Left ventricle myocardium inferior (tissue), 1 donor: ENCODE data around the gene BCR. TPM values are rescaled to one million over a fixed set of nuclear protein-coding genes. Genes with fewer than 3 reads are reported as not detected.

Experiments used
- DNase-seq: peaks from one replicate; pipeline ENCODE4 v3.0.0-alpha.2; 2020
- H3K27ac ChIP-seq: fragments of 200-600 bp; replicated peaks from 2 replicates; pipeline ENCODE4 v1.8.0; 2021
- H3K27me3 ChIP-seq: fragments of 200-600 bp; 2 replicates; pipeline ENCODE4 v1.8.0; 2021; ENCODE audit warnings: low read depth
- H3K36me3 ChIP-seq: fragments of 200-600 bp; 2 replicates; pipeline ENCODE4 v1.8.0; 2021
- H3K4me1 ChIP-seq: fragments of 200-600 bp; 2 replicates; pipeline ENCODE4 v1.8.0; 2021
- H3K4me3 ChIP-seq: fragments of 200-600 bp; 2 replicates; pipeline ENCODE4 v1.8.0; 2021; ENCODE audit warnings: mild to moderate bottlenecking, moderate library complexity
- H3K9me3 ChIP-seq: fragments of 200-600 bp; replicated peaks from 2 replicates; pipeline ENCODE4 v1.8.0; 2021
- CTCF ChIP-seq: fragments of 200-600 bp; IDR thresholded peaks from 2 replicates; pipeline ENCODE4 v1.8.0; 2021; ENCODE audit warnings: antibody characterized with exemption, mild to moderate bottlenecking, borderline replicate concordance
- intact Hi-C: fragments of 100-400 bp; cut with micrococcal nuclease; formaldehyde crosslinking; loops from one replicate; pipeline ENCODE4 v1.11.0; 2022
- total RNA-seq: library from RNA; stranded (reverse); fragmentation: NEBNext Ultra II Directional; extraction: Animal tissue kit (Norgen Biotek cat#: 25700); gene quantifications from one replicate; pipeline ENCODE4 v1.2.1, GENCODE V29; 2021
- donor health status: DM: no; HTN: yes; CAD: no; lungs with severe emphysema.

The BCR gene
- total RNA-seq, 1 donor from 2014 or later: 26.7 TPM

- H3K4me1 ChIP-seq: peaks cover 100% of the 10 kb centered on the region
- no peak for TF ChIP-seq CTCF
- H3K4me3 ChIP-seq: no peak overlapping the region
- DNase-seq: peak; percentile 15
- no peaks in the 10 kb centered on the region for H3K9me3 ChIP-seq
- intact Hi-C loops: no loop called here
- no peaks in the 10 kb centered on the region for H3K27me3 ChIP-seq
- peak overlapping the region; percentile 61 for H3K27ac ChIP-seq
- no peaks in the 10 kb centered on the region for H3K36me3 ChIP-seq
Measured at GRCh38 chr22:23220485-23221350, 40.4 kb downstream of the BCR start.

- H3K9me3 ChIP-seq: no peaks in the 10 kb centered on the region
- no peak for TF ChIP-seq CTCF
- H3K27me3 ChIP-seq: no peaks in the 10 kb centered on the region
- no peak overlapping the region for H3K4me3 ChIP-seq
- no peak overlapping the region for H3K27ac ChIP-seq
- intact Hi-C loops: no loop called here
- no peak for DNase-seq
- H3K36me3 ChIP-seq: no peaks in the 10 kb centered on the region
- H3K4me1 ChIP-seq: peaks cover 100% of the 10 kb centered on the region
Measured at GRCh38 chr22:23221351-23221804, 41.1 kb downstream of the BCR start.

GRCh38 chr22:23222033-23222792 lies 41.9 kb downstream of the BCR start:
- Histone ChIP-seq H3K4me1 (peaks cover 100% of the 10 kb centered on the region), H3K27ac (peak overlapping the region; percentile 78), H3K9me3 (no peaks in the 10 kb centered on the region), H3K4me3 (no peak overlapping the region), H3K27me3 (no peaks in the 10 kb centered on the region), H3K36me3 (no peaks in the 10 kb centered on the region)
- no peak for TF ChIP-seq CTCF
- no peak for DNase-seq
- intact Hi-C loops: no loop called here

DNA sequence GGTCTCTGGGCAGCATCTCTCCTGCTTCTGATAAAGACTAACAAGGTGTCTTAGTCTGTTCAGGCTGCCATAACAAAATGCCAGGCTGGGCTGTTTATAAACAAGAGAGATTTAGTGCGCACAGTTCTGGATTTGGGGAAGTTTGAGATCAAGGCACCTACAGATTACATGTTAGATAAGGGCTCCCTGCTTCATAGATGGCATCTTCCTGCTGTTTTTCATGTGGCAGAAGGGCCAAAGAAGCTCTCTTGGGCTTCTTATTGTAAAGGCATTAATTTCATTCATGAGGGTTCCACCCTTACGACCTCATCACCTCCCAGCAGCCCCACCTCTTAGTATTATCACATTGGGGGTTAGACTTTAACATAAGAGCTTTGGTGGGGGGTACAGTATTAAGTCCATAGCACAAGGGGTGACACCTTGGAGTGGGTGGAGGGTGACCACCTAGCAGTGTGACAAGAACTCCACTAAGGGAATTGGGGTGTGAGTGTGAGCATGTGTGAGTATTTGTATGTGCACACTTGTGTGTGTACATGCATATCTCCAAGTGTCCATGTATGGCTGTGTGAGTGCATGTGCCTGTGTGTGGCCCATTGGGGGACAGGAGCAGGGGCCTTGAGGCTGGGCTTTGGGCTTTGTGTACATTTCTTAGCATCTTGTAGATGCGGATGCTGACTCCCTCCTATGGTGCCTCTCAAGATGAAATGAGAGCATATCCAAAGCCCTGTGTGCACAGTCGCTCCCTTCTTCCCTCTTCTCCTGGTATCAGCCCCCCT lies 42.7 kb downstream of the BCR start:
- intact Hi-C loops: no loop called here
- Histone ChIP-seq H3K27ac (peak overlapping the region; percentile 78), H3K4me1 (peaks cover 99% of the 10 kb centered on the region), H3K27me3 (no peaks in the 10 kb centered on the region), H3K4me3 (no peak overlapping the region), H3K9me3 (peaks cover 6% of the 10 kb centered on the region), H3K36me3 (no peaks in the 10 kb centered on the region)
- no peak for DNase-seq
- TF ChIP-seq CTCF: no peak
